SU-DHL-6 (cell line): ENCODE results near the gene EXOC3L4.

Experiments
- EZH2phosphoT487 ChIP-seq: fragments of 200-600 bp; sonication (generic), shearing (Covaris generic); conservative IDR thresholded peaks from 2 replicates; pipeline ENCODE4 v1.6.1; 2018; ENCODE audit warnings: mild to moderate bottlenecking, antibody characterized with exemption, low read length, moderate library complexity, mixed read lengths
- TF ChIP-seq, protein P1 (sequence below): fragments of 200-600 bp; sonication (generic); IDR thresholded peaks from one replicate; pipeline ENCODE4 v1.5.1; 2017; ENCODE audit warnings: antibody characterized with exemption, mild to moderate bottlenecking, low read length, moderate library complexity; ENCODE audit not compliant: insufficient read depth, poor library complexity, severe bottlenecking

DNA sequence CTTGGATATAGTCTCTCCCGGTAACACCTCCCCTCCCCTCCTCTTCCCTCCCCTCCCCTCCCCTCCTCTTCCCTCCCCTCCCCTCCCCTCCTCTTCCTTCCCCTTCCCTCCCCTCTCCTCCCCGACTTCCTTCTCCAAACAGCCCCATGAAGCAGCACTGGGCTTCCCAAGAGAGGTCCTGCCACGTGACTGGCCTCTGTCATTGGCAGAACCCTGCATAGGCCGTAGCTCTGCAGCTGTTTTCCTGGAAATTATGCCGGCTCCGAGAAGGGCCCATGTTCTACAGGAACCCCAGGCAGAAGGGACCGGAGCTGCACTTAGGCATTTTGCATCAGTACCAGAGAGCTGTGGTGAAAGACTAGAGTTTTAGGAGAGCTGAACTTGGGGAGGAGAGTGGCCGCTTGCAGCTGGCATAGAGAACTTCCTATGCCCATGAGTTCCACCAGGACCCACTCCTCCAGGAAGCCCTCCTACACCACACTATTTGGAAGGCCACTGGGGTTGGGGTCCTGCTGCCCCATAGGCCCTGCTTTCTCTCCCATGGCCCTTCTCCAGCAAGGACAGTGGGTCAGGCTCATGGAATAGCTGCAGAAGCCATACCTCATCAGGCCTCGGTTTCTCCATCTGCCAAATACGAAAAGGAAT is 23.6 kb downstream of the EXOC3L4 start:
- TF ChIP-seq, protein P1, sequence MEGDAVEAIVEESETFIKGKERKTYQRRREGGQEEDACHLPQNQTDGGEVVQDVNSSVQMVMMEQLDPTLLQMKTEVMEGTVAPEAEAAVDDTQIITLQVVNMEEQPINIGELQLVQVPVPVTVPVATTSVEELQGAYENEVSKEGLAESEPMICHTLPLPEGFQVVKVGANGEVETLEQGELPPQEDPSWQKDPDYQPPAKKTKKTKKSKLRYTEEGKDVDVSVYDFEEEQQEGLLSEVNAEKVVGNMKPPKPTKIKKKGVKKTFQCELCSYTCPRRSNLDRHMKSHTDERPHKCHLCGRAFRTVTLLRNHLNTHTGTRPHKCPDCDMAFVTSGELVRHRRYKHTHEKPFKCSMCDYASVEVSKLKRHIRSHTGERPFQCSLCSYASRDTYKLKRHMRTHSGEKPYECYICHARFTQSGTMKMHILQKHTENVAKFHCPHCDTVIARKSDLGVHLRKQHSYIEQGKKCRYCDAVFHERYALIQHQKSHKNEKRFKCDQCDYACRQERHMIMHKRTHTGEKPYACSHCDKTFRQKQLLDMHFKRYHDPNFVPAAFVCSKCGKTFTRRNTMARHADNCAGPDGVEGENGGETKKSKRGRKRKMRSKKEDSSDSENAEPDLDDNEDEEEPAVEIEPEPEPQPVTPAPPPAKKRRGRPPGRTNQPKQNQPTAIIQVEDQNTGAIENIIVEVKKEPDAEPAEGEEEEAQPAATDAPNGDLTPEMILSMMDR = no peak
- TF ChIP-seq EZH2phosphoT487 = no peak
